HG03159 (cell line): ENCODE measurements around the gene OSBPL9.
"Not testable (repeated sequence)": the region's sequence is repeated elsewhere in the genome, so short reads cannot be mapped to it uniquely, and the experiment has no call there.

Experiments used
- ATAC-seq: cut with Tn5 transposase; IDR thresholded peaks from one replicate; pipeline ENCODE4 v1.9.1; 2021; ENCODE audit warnings: mild to moderate bottlenecking, moderate library complexity; ENCODE audit not compliant: unreplicated experiment

The OSBPL9 gene

GRCh38 chr1:51705035-51705434 lies 88.1 kb downstream of the OSBPL9 start:
- no peak for ATAC-seq

GRCh38 chr1:51708911-51709760 lies 92.2 kb downstream of the OSBPL9 start:
- no peak for ATAC-seq

GRCh38 chr1:51709951-51710350 lies 93.1 kb downstream of the OSBPL9 start:
- no peak for ATAC-seq

GRCh38 chr1:51712590-51712989 lies 95.7 kb downstream of the OSBPL9 start:
- no peak for ATAC-seq

GRCh38 chr1:51714374-51715019 lies 97.6 kb downstream of the OSBPL9 start:
- no peak for ATAC-seq

GRCh38 chr1:51715369-51715768 lies 98.5 kb downstream of the OSBPL9 start:
- ATAC-seq = no peak

- ATAC-seq = no peak
Observed at GRCh38 chr1:51716746-51717145, 99.9 kb downstream of the OSBPL9 start.

- no peak for ATAC-seq
Observed at GRCh38 chr1:51717842-51718241, 101.0 kb downstream of the OSBPL9 start.

- no peak for ATAC-seq
Observed at GRCh38 chr1:51719146-51719545, 102.3 kb downstream of the OSBPL9 start.

- no peak for ATAC-seq
Observed at GRCh38 chr1:51724797-51725196, 107.9 kb downstream of the OSBPL9 start.

- ATAC-seq = no peak
Observed at GRCh38 chr1:51726051-51726450, 109.2 kb downstream of the OSBPL9 start.

- ATAC-seq = no peak
Observed at GRCh38 chr1:51726544-51727225, 109.8 kb downstream of the OSBPL9 start.

- ATAC-seq = no peak
Observed at GRCh38 chr1:51727366-51727765, 110.5 kb downstream of the OSBPL9 start.

- no peak for ATAC-seq
Observed at GRCh38 chr1:51728611-51729155, 111.8 kb downstream of the OSBPL9 start.

GRCh38 chr1:51729156-51729823 lies 112.4 kb downstream of the OSBPL9 start:
- peak; percentile 88 for ATAC-seq

GRCh38 chr1:51729824-51730301 lies 113.0 kb downstream of the OSBPL9 start:
- ATAC-seq = peak; percentile 24

GRCh38 chr1:51731998-51732397 lies 115.1 kb downstream of the OSBPL9 start:
- ATAC-seq = no peak

- no peak for ATAC-seq
Observed at GRCh38 chr1:51732701-51733425, 116.0 kb downstream of the OSBPL9 start.

- not testable (repeated sequence) for ATAC-seq
Observed at GRCh38 chr1:51733426-51733774, 116.5 kb downstream of the OSBPL9 start.
